Inflammatory macrophage (primary cell): ENCODE measurements around the gene IL19.
"Not testable (repeated sequence)": the region's sequence is repeated elsewhere in the genome, so short reads cannot be mapped to it uniquely, and the experiment has no call there.

Experiments
- DNase-seq, 2 donors: peaks; one replicate each; pipeline ENCODE4 v3.0.0-alpha.2; 2020 to 2022

Gene IL19

GRCh38 chr1:206834217-206834616 is 63.6 kb downstream of the IL19 start:
- DNase-seq: no peak

- peak; percentile 93 to 99 for DNase-seq
Observed at GRCh38 chr1:206834711-206835110, 64.1 kb downstream of the IL19 start.

GRCh38 chr1:206835186-206835585 is 64.6 kb downstream of the IL19 start:
- no peak for DNase-seq

GRCh38 chr1:206836111-206836510 is 65.5 kb downstream of the IL19 start:
- no peak for DNase-seq

GRCh38 chr1:206839006-206839560 is 68.5 kb downstream of the IL19 start:
- DNase-seq: no peak

- DNase-seq: no peak
Observed at GRCh38 chr1:206839857-206840256, 69.3 kb downstream of the IL19 start.

GRCh38 chr1:206841609-206842323 is 71.2 kb downstream of the IL19 start:
- DNase-seq: no peak

GRCh38 chr1:206842854-206843253 is 72.3 kb downstream of the IL19 start:
- no peak for DNase-seq

GRCh38 chr1:206843626-206844025 is 73.1 kb downstream of the IL19 start:
- no peak for DNase-seq

- no peak for DNase-seq
Observed at GRCh38 chr1:206846487-206846886, 75.9 kb downstream of the IL19 start.

GRCh38 chr1:206847337-206847834 is 76.8 kb downstream of the IL19 start:
- DNase-seq: no peak

GRCh38 chr1:206847946-206848345 is 77.4 kb downstream of the IL19 start:
- no peak for DNase-seq

- no peak for DNase-seq
Observed at GRCh38 chr1:206850401-206850800, 79.8 kb downstream of the IL19 start.

GRCh38 chr1:206851341-206852010 is 80.9 kb downstream of the IL19 start:
- peak; percentile 47 to 63 for DNase-seq

- not testable (repeated sequence) for DNase-seq
Observed at GRCh38 chr1:206852662-206853061, 82.1 kb downstream of the IL19 start.

GRCh38 chr1:206853696-206854095 is 83.1 kb downstream of the IL19 start:
- not testable (repeated sequence) for DNase-seq

- DNase-seq: peak in 1 of 2 donors; percentile 25
Observed at GRCh38 chr1:206854401-206855129, 84.0 kb downstream of the IL19 start.

- peak; percentile 36 to 37 for DNase-seq
Observed at GRCh38 chr1:206855859-206856258, 85.3 kb downstream of the IL19 start.

- no peak for DNase-seq
Observed at GRCh38 chr1:206856674-206857464, 86.3 kb downstream of the IL19 start.

GRCh38 chr1:206859082-206859521 is 88.5 kb downstream of the IL19 start:
- DNase-seq: peak; percentile 61 to 62

- no peak for DNase-seq
Observed at GRCh38 chr1:206860165-206860564, 89.6 kb downstream of the IL19 start.

- no peak for DNase-seq
Observed at GRCh38 chr1:206863266-206863665, 92.7 kb downstream of the IL19 start.
